H1 (cell line): ENCODE results near the gene FAM24A. TPM values are rescaled to one million over a fixed set of nuclear protein-coding genes. Genes with fewer than 3 reads are reported as not detected.

Experiments used
- CHD7 ChIP-seq: fragments of 300-600 bp; sonication (generic); IDR thresholded peaks from 2 replicates; pipeline ENCODE4 v1.7.1; 2012; ENCODE audit warnings: low read length, moderate library complexity, mild to moderate bottlenecking, inconsistent platforms; ENCODE audit not compliant: insufficient replicate concordance
- EP300 ChIP-seq, 2 experiments: IDR thresholded peaks; 1 replicate in 1 of 2; 2 replicates in 1 of 2; pipeline ENCODE4 v1.6.1; 2011 to 2012; ENCODE audit warnings: low read depth in 2 of 2, low read length in 2 of 2, mild to moderate bottlenecking in 2 of 2, borderline replicate concordance in 1 of 2, inconsistent platforms in 1 of 2, moderate library complexity in 1 of 2
- JUND ChIP-seq: IDR thresholded peaks from 2 replicates; pipeline ENCODE4 v1.6.1; 2011; ENCODE audit warnings: mild to moderate bottlenecking, improper control_type of control experiment, low read length
- RAD21 ChIP-seq, 2 experiments: IDR thresholded peaks in 1 of 2; conservative IDR thresholded peaks in 1 of 2; 2 replicates each; pipeline ENCODE4 v1.6.1; 2011; ENCODE audit warnings: low read depth in 2 of 2, low read length in 2 of 2, improper control_type of control experiment in 1 of 2, inconsistent platforms in 1 of 2, mild to moderate bottlenecking in 1 of 2, moderate library complexity in 1 of 2
- RFX5 ChIP-seq: IDR thresholded peaks from 2 replicates; pipeline ENCODE4 v1.6.1; 2011; ENCODE audit warnings: low read depth, low read length, improper control_type of control experiment, borderline replicate concordance
- SRF ChIP-seq: IDR thresholded peaks from 2 replicates; pipeline ENCODE4 v1.6.1; 2011; ENCODE audit warnings: mild to moderate bottlenecking, low read depth, low read length, moderate library complexity
- SUZ12 ChIP-seq: fragments of 200-600 bp; sonication (generic); IDR thresholded peaks from 2 replicates; pipeline ENCODE4 v1.6.1; 2012; ENCODE audit warnings: mild to moderate bottlenecking, inconsistent platforms, low read length, moderate library complexity, mixed read lengths
- TAF7 ChIP-seq: optimal IDR thresholded peaks from 2 replicates; pipeline ENCODE3; 2011; ENCODE audit warnings: low read depth, mild to moderate bottlenecking, inconsistent platforms, low read length, moderate library complexity, borderline replicate concordance
- TBP ChIP-seq: IDR thresholded peaks from 2 replicates; pipeline ENCODE4 v1.6.1; 2011; ENCODE audit warnings: low read depth, low read length, improper control_type of control experiment
- polyA plus RNA-seq, 7 experiments: library from polyadenylated mRNA; depleted of rRNA in 3 of 7; stranded (reverse) in 5 of 7; unstranded in 2 of 7; fragments of >200 nt in 5 of 7; fragments of 200-250 nt in 2 of 7; gene quantifications; 1 replicate in 5 of 7; 2 replicates in 1 of 7; 4 replicates in 1 of 7; pipeline versions ENCODE4 v1.2.1 to v1.2.3, GENCODE V29; 2011 to 2013; ENCODE audit warnings: missing spikeins in 2 of 7, mixed read lengths in 2 of 7
- total RNA-seq: library from RNA; stranded (reverse); fragmentation: NEBNext Ultra II Directional; extraction: Animal tissue kit (Norgen Biotek cat#: 25700); gene quantifications from 2 replicates; pipeline ENCODE4 v1.2.1, GENCODE V29; 2021

Gene FAM24A
- total and polyA plus RNA-seq, 2 of the 8 experiments (the other 6 are each of a cell fraction or from before 2014, with no cell fraction given): not detected

- TF ChIP-seq RAD21 (IDR thresholded peaks at IDR 0.05 in 1 of 2, conservative IDR thresholded peaks at IDR 0.05 in 1 of 2; ENCODE audit: low read depth in 2 of 2, low read length in 2 of 2): peak in 1 of 2 experiments; percentile 38; a peak in 1 of 4 replicates
- TF ChIP-seq EP300 (IDR thresholded peaks at IDR 0.05; ENCODE audit: borderline replicate concordance in 1 of 2, low read depth in 2 of 2, low read length in 2 of 2): peak in 1 of 2 experiments; percentile 49; a peak in 1 of 3 replicates
- TF ChIP-seq SRF: peak; percentile 33; the same call in 1 of the 2 replicates
- no peak for TF ChIP-seq JUND
- no peak for TF ChIP-seq TAF7
- no peak for TF ChIP-seq RFX5
- peak; percentile 90 for TF ChIP-seq TBP
- TF ChIP-seq SUZ12: no peak
- no peak for TF ChIP-seq CHD7
Observed at GRCh38 chr10:122953902-122954730, 43.7 kb downstream of the FAM24A start, which contains the start of gene C10orf88 (continued).
